H1 (cell line): ENCODE data around the gene BNC2. TPM values are rescaled to one million over a fixed set of nuclear protein-coding genes. Genes with fewer than 3 reads are reported as not detected.

Experiments
- CTCF ChIA-PET: fragments of 300-600 bp; sonication (Branson Sonifier 250); formaldehyde crosslinking; loops from one replicate; lab custom pipeline; 2021; ENCODE audit not compliant: partially characterized antibody; lab: Charles Lee
- POLR2A ChIA-PET: fragments of 300-600 bp; sonication (Branson Sonifier 250); formaldehyde crosslinking; loops from one replicate; lab custom pipeline; 2021; ENCODE audit warnings: inconsistent platforms; ENCODE audit not compliant: partially characterized antibody; lab: Charles Lee
- DNase-seq, 2 experiments: peaks; one replicate each; pipeline versions ENCODE4 v3.0.0 to v3.0.0-alpha.2; 2010 to 2022; ENCODE audit warnings: low spot score in 2 of 2, low read depth in 1 of 2, mixed read lengths in 1 of 2
- FAIRE-seq: peaks from 2 replicates; lab custom pipeline; 2011; peaks lifted over from hg19 to GRCh38; lab: Jason Lieb, UNC
- H2AFZ ChIP-seq: 2 replicates; pipeline ENCODE4 v1.8.1; 2012; ENCODE audit warnings: low read length, inconsistent platforms
- H2AK5ac ChIP-seq: 2 replicates; pipeline ENCODE4 v1.6.1; 2013; ENCODE audit warnings: low read depth, low read length
- H2BK120ac ChIP-seq: replicated peaks from 2 replicates; pipeline ENCODE3; 2013; ENCODE audit warnings: low read depth, low read length, inconsistent platforms
- H2BK12ac ChIP-seq: 2 replicates; pipeline ENCODE4 v1.6.1; 2013; ENCODE audit warnings: low read depth, low read length
- H2BK15ac ChIP-seq: 2 replicates; pipeline ENCODE4 v1.6.1; 2013; ENCODE audit warnings: low read length
- H2BK20ac ChIP-seq: 2 replicates; pipeline ENCODE4 v1.6.1; 2013; ENCODE audit warnings: low read length
- H2BK5ac ChIP-seq: 2 replicates; pipeline ENCODE4 v1.6.1; 2013; ENCODE audit warnings: low read depth, low read length
- H3K14ac ChIP-seq: 2 replicates; pipeline ENCODE4 v1.6.1; 2013; ENCODE audit warnings: inconsistent platforms; ENCODE audit not compliant: insufficient read length
- H3K18ac ChIP-seq: 2 replicates; pipeline ENCODE4 v1.6.1; 2013; ENCODE audit warnings: low read length; ENCODE audit errors: extremely low read depth
- H3K23ac ChIP-seq: 2 replicates; pipeline ENCODE4 v1.6.1; 2013; ENCODE audit warnings: inconsistent platforms; ENCODE audit not compliant: insufficient read length
- H3K23me2 ChIP-seq: 2 replicates; pipeline ENCODE4 v1.6.1; 2013; ENCODE audit warnings: low read depth, low read length
- H3K27ac ChIP-seq: 2 replicates; pipeline ENCODE4 v1.6.1; 2011; ENCODE audit warnings: low read depth, low read length, inconsistent platforms
- H3K27me3 ChIP-seq, 4 experiments: replicated peaks in 1 of 4; 1 replicate in 1 of 4; 2 replicates in 3 of 4; pipeline versions ENCODE4 v1.6.1 to v1.8.1; 2011 to 2013; ENCODE audit warnings: low read length in 3 of 4, mild to moderate bottlenecking in 3 of 4, inconsistent platforms in 2 of 4, mixed read lengths in 2 of 4, moderate library complexity in 1 of 4; ENCODE audit not compliant: control insufficient read depth in 3 of 4, insufficient read depth in 3 of 4; ENCODE audit errors: extremely low read depth in 1 of 4
- H3K36me3 ChIP-seq, 4 experiments: 2 replicates each; pipeline versions ENCODE4 v1.6.1 to v1.8.1; 2011 to 2013; ENCODE audit warnings: mild to moderate bottlenecking in 4 of 4, low read length in 3 of 4, moderate library complexity in 2 of 4, control low read depth in 1 of 4, inconsistent platforms in 1 of 4; ENCODE audit not compliant: insufficient read depth in 4 of 4, control insufficient read depth in 2 of 4
- H3K4ac ChIP-seq: replicated peaks from 2 replicates; pipeline ENCODE3; 2013; ENCODE audit warnings: low read length, low read depth, mixed read lengths, inconsistent platforms; ENCODE audit not compliant: insufficient read length
- H3K4me1 ChIP-seq, 4 experiments: replicated peaks in 1 of 4; 1 replicate in 1 of 4; 2 replicates in 3 of 4; pipeline versions ENCODE4 v1.6.1 to v1.8.1; 2011 to 2013; ENCODE audit warnings: low read length in 3 of 4, inconsistent platforms in 2 of 4, mixed read lengths in 1 of 4; ENCODE audit not compliant: insufficient read depth in 4 of 4, control insufficient read depth in 3 of 4
- H3K4me2 ChIP-seq, 2 experiments: 2 replicates each; pipeline versions ENCODE4 v1.6.1 to v1.8.1; 2011 to 2013; ENCODE audit warnings: low read depth in 2 of 2, low read length in 2 of 2, control low read depth in 1 of 2, inconsistent platforms in 1 of 2, mild to moderate bottlenecking in 1 of 2; ENCODE audit not compliant: insufficient read depth in 1 of 2
- H3K4me3 ChIP-seq, 4 experiments: fragments of 200-600, 300-600 bp in 1 of 4; sonication (generic), shearing (Covaris generic), sonication (Bioruptor Twin) in 1 of 4; 2 replicates each; pipeline versions ENCODE4 v1.5.1 to v1.8.1; 2011 to 2016; ENCODE audit warnings: low read length in 4 of 4, low read depth in 3 of 4, control low read depth in 2 of 4, inconsistent platforms in 2 of 4, mild to moderate bottlenecking in 2 of 4, mixed read lengths in 1 of 4, moderate library complexity in 1 of 4; ENCODE audit not compliant: insufficient read depth in 2 of 4; ENCODE audit errors: extremely low read depth in 1 of 4
- H3K56ac ChIP-seq: replicated peaks from 2 replicates; pipeline ENCODE3; 2013; ENCODE audit warnings: low read depth, mild to moderate bottlenecking, mixed read lengths, low read length, inconsistent platforms; ENCODE audit not compliant: insufficient read length
- H3K79me1 ChIP-seq: 2 replicates; pipeline ENCODE4 v1.6.1; 2013; ENCODE audit warnings: low read depth, low read length, control low read depth
- H3K79me2 ChIP-seq, 2 experiments: 2 replicates each; pipeline versions ENCODE4 v1.6.1 to v1.8.1; 2012 to 2013; ENCODE audit warnings: low read length in 2 of 2, mild to moderate bottlenecking in 2 of 2, inconsistent platforms in 1 of 2; ENCODE audit not compliant: insufficient read depth in 2 of 2, control insufficient read depth in 1 of 2
- H3K9ac ChIP-seq, 4 experiments: replicated peaks in 1 of 4; 1 replicate in 1 of 4; 2 replicates in 3 of 4; pipeline versions ENCODE4 v1.6.1 to v1.8.1; 2011 to 2013; ENCODE audit warnings: low read depth in 3 of 4, low read length in 3 of 4, control low read depth in 2 of 4, mild to moderate bottlenecking in 2 of 4, moderate library complexity in 2 of 4, inconsistent platforms in 1 of 4; ENCODE audit errors: extremely low read depth in 1 of 4
- H3K9me3 ChIP-seq, 2 experiments: 2 replicates each; pipeline versions ENCODE4 v1.6.1 to v1.8.1; 2012 to 2013; ENCODE audit warnings: mild to moderate bottlenecking in 2 of 2, moderate library complexity in 2 of 2, control low read depth in 1 of 2, inconsistent platforms in 1 of 2, low read depth in 1 of 2, low read length in 1 of 2, mixed read lengths in 1 of 2; ENCODE audit not compliant: insufficient read depth in 2 of 2
- H4K20me1 ChIP-seq, 2 experiments: replicated peaks in 1 of 2; 2 replicates each; pipeline versions ENCODE3 to v1.8.1; 2011 to 2013; ENCODE audit warnings: inconsistent platforms in 2 of 2, low read length in 2 of 2, mild to moderate bottlenecking in 1 of 2; ENCODE audit not compliant: insufficient read depth in 2 of 2, control insufficient read depth in 1 of 2
- H4K5ac ChIP-seq: 2 replicates; pipeline ENCODE4 v1.6.1; 2013; ENCODE audit warnings: low read length, low read depth, mixed read lengths, inconsistent platforms; ENCODE audit not compliant: insufficient read length
- H4K8ac ChIP-seq: 2 replicates; pipeline ENCODE4 v1.8.0; 2013; ENCODE audit warnings: mild to moderate bottlenecking, moderate library complexity, low read length, inconsistent platforms; ENCODE audit not compliant: insufficient read depth; ENCODE audit errors: extremely low read depth
- H4K91ac ChIP-seq: replicated peaks from 2 replicates; pipeline ENCODE3; 2013; ENCODE audit warnings: low read length, mixed read lengths, inconsistent platforms; ENCODE audit not compliant: insufficient read length
- NRF1 ChIP-seq: IDR thresholded peaks from 2 replicates; pipeline ENCODE4 v1.6.1; 2011; ENCODE audit warnings: mild to moderate bottlenecking, low read depth, low read length, improper control_type of control experiment
- WGBS, 2 experiments: shearing (Covaris generic) in 1 of 2; methylation state at CpG; one replicate each; pipeline versions ENCODE4 v1.1.6 to v1.1.7; 2013 to 2015; ENCODE audit warnings: low lambda C conversion rate in 2 of 2, mixed read lengths in 2 of 2, inconsistent platforms in 1 of 2, low coverage in 1 of 2, missing lambda C conversion rate in 1 of 2; ENCODE audit not compliant: insufficient replicate concordance in 2 of 2, insufficient coverage in 1 of 2, insufficient read length in 1 of 2; ENCODE audit errors: extremely low coverage in 1 of 2, missing lambda C conversion rate in 1 of 2; 5-methylcytosine and 5-hydroxymethylcytosine counted together
- polyA plus RNA-seq, 7 experiments: library from polyadenylated mRNA; depleted of rRNA in 3 of 7; stranded (reverse) in 5 of 7; unstranded in 2 of 7; fragments of >200 nt in 5 of 7; fragments of 200-250 nt in 2 of 7; gene quantifications; 1 replicate in 5 of 7; 2 replicates in 1 of 7; 4 replicates in 1 of 7; pipeline versions ENCODE4 v1.2.1 to v1.2.3, GENCODE V29; 2011 to 2013; ENCODE audit warnings: missing spikeins in 2 of 7, mixed read lengths in 2 of 7
- total RNA-seq: library from RNA; stranded (reverse); fragmentation: NEBNext Ultra II Directional; extraction: Animal tissue kit (Norgen Biotek cat#: 25700); gene quantifications from 2 replicates; pipeline ENCODE4 v1.2.1, GENCODE V29; 2021

Gene BNC2
- total and polyA plus RNA-seq, 2 of the 8 experiments (the other 6 are each of a cell fraction or from before 2014, with no cell fraction given) = 16.0 to 26.8 TPM

GRCh38 chr9:16616686-16617085 is 253.8 kb downstream of the BNC2 start:
- Histone ChIP-seq H3K23me2 (no peaks in the 10 kb centered on the region; the same call in 1 of the 2 replicates), H4K91ac (no peak overlapping the region), H3K9me3 (no peaks in the 10 kb centered on the region), H2BK120ac (no peak overlapping the region), H4K20me1 (no peaks in the 10 kb centered on the region), H3K14ac (no peak overlapping the region), H2AFZ (no peak overlapping the region), H3K4me2 (no peak overlapping the region), H2BK15ac (no peak overlapping the region), H3K79me2 (peaks cover 3 to 13% of the 10 kb centered on the region in 2 experiments; a peak in 2 of 4 replicates), H3K23ac (no peak overlapping the region), H3K18ac (no peak overlapping the region), H2BK20ac (no peak overlapping the region), H3K4me3 (no peak overlapping the region), H3K79me1 (no peaks in the 10 kb centered on the region; the same call in 1 of the 2 replicates), H3K27me3 (no peaks in the 10 kb centered on the region), H2BK5ac (no peak overlapping the region), H3K9ac (no peak overlapping the region), H3K27ac (no peak overlapping the region), H2AK5ac (no peak overlapping the region), H4K8ac (no peak overlapping the region), H3K4ac (no peak overlapping the region), H2BK12ac (no peak overlapping the region), H3K36me3 (no peaks in the 10 kb centered on the region), H3K4me1 (peaks cover 0 to 10% (median 7%) of the 10 kb centered on the region in 4 experiments; a peak in 4 of 7 replicates), H3K56ac (no peak overlapping the region), H4K5ac (no peak overlapping the region)
- POLR2A ChIA-PET = no interaction called here
- FAIRE-seq (no peak), DNase-seq (no peak)
- no CpG with 5 or more reads among the region's 2 CpGs for WGBS, 2 experiments
- CTCF ChIA-PET = no interaction called here
- no peak for TF ChIP-seq NRF1
